MM.1S (cell line): ENCODE measurements around the gene ZNF483.

Experiments
- DNase-seq: peaks from one replicate; pipeline ENCODE4 v3.0.0-alpha.2; 2015
- H2AFZ ChIP-seq: fragments of 300-600 bp; sonication (generic); 2 replicates; pipeline ENCODE4 v1.6.0; 2016; ENCODE audit warnings: antibody characterized with exemption, low read length
- H3F3A ChIP-seq: fragments of 300-600 bp; sonication (generic); 2 replicates; pipeline ENCODE4 v1.6.1; 2016; ENCODE audit warnings: mild to moderate bottlenecking, antibody characterized with exemption, low read length, moderate library complexity, mixed read lengths; ENCODE audit not compliant: insufficient read depth
- H3K27ac ChIP-seq: fragments of 300-600 bp; sonication (generic); 2 replicates; pipeline ENCODE4 v1.5.1; 2016; ENCODE audit warnings: mild to moderate bottlenecking, low read length
- H3K27me3 ChIP-seq: fragments of 300-600 bp; sonication (generic); replicated peaks from 2 replicates; pipeline ENCODE4 v1.6.0; 2016; ENCODE audit warnings: low read length; ENCODE audit not compliant: insufficient read depth
- H3K36me3 ChIP-seq: fragments of 300-600 bp; sonication (generic); replicated peaks from 2 replicates; pipeline ENCODE4 v1.6.1; 2016; ENCODE audit warnings: mild to moderate bottlenecking, low read length, mixed read lengths; ENCODE audit not compliant: insufficient read depth
- H3K4me1 ChIP-seq: fragments of 300-600 bp; sonication (generic); 2 replicates; pipeline ENCODE4 v1.6.1; 2016; ENCODE audit warnings: low read length, mixed read lengths
- H3K4me2 ChIP-seq: fragments of 300-600 bp; sonication (generic); 2 replicates; pipeline ENCODE4 v1.6.0; 2016; ENCODE audit warnings: low read depth, low read length
- H3K4me3 ChIP-seq: fragments of 300-600 bp; sonication (generic); 2 replicates; pipeline ENCODE4 v1.5.1; 2016; ENCODE audit warnings: low read length, mixed read lengths
- H3K79me2 ChIP-seq: fragments of 300-600 bp; sonication (generic); 2 replicates; pipeline ENCODE4 v1.6.1; 2016; ENCODE audit warnings: mixed run types, low read length, mixed read lengths
- H3K9ac ChIP-seq: fragments of 300-600 bp; sonication (generic); 2 replicates; pipeline ENCODE4 v1.6.1; 2016; ENCODE audit warnings: low read length, mixed read lengths
- H3K9me2 ChIP-seq: fragments of 300-600 bp; sonication (generic); replicated peaks from 2 replicates; pipeline ENCODE4 v1.6.1; 2016; ENCODE audit warnings: mild to moderate bottlenecking, low read length, mixed read lengths; ENCODE audit not compliant: insufficient read depth
- H3K9me3 ChIP-seq: fragments of 300-600 bp; sonication (generic); replicated peaks from 2 replicates; pipeline ENCODE4 v1.6.1; 2016; ENCODE audit warnings: mild to moderate bottlenecking, low read length, mixed read lengths; ENCODE audit not compliant: insufficient read depth
- H4K20me1 ChIP-seq: fragments of 300-600 bp; sonication (generic); 2 replicates; pipeline ENCODE4 v1.6.1; 2016; ENCODE audit warnings: mild to moderate bottlenecking, low read length, moderate library complexity, mixed read lengths; ENCODE audit not compliant: insufficient read depth
- CTCF ChIP-seq: fragments of 300-600 bp; sonication (generic); IDR thresholded peaks from 2 replicates; pipeline ENCODE4 v1.5.1; 2016; ENCODE audit warnings: antibody characterized with exemption, low read length, mixed read lengths
- EZH2 ChIP-seq: fragments of 300-600 bp; sonication (generic); optimal IDR thresholded peaks from 2 replicates; pipeline ENCODE3; 2017; ENCODE audit warnings: low read depth, mild to moderate bottlenecking, antibody characterized with exemption, low read length, mixed read lengths
- EZH2phosphoT487 ChIP-seq: fragments of 300-600 bp; sonication (generic); IDR thresholded peaks from 2 replicates; pipeline ENCODE4 v1.6.1; 2018; ENCODE audit warnings: antibody characterized with exemption, low read length

Gene ZNF483

DNA sequence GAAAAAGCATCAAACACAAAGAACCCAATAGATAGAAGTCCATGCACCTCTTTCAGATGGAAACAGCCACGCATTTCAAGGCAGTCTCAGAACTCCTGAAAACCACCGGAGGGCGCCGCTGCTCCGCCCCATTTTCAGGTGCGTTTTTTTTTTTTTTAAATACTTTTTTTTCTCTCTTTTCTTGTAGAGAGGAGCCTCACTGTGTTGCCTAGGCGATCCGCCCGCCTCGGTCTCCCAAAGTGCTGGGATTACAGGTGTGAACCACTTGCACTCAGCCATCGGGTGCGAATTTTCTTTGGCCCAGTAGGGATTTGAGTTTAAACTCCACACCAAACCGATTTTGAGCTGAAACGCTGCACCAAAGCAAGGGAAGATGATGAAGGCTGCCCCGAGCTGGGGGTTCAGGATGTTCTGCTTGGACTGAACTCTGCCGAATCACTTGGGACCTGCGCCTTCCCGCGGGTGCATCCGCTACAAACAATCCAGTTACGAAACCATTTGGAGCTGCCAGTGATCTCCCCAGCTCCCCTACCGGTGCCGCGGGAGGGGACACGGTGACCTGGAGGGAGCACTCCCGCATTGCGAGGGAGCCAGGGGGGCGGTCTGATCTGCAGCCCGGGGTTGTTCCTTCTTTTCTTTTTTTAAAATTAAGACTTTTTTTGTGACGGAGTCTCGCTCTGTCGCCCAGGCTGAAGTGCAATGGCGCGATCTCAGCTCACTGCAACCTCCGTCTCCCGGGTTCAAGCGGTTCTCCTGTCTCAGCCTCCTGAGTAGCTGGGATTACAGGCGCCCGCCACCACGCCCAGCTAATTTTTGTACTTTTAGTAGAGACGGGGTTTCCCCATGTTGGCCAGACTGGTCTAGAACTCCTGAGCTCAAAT lies 73.1 kb downstream of the ZNF483 start:
- DNase-seq, result peak; percentile 62
- Histone ChIP-seq H3K4me1 (no peaks in the 10 kb centered on the region), H3K36me3 (no peaks in the 10 kb centered on the region), H2AFZ (peak overlapping the region; percentile 59), H3K9ac (peak overlapping the region; percentile 27; the same call in 1 of the 2 replicates), H3F3A (no peaks in the 10 kb centered on the region), H3K9me2 (no peaks in the 10 kb centered on the region), H3K79me2 (no peaks in the 10 kb centered on the region), H3K4me3 (peak overlapping the region; percentile 71), H3K27ac (no peak overlapping the region), H3K27me3 (peaks cover 11% of the 10 kb centered on the region), H3K9me3 (no peaks in the 10 kb centered on the region), H4K20me1 (no peaks in the 10 kb centered on the region), H3K4me2 (peak overlapping the region; percentile 85)
- TF ChIP-seq EZH2phosphoT487, result no peak
- peak; percentile 71 for TF ChIP-seq CTCF

DNA sequence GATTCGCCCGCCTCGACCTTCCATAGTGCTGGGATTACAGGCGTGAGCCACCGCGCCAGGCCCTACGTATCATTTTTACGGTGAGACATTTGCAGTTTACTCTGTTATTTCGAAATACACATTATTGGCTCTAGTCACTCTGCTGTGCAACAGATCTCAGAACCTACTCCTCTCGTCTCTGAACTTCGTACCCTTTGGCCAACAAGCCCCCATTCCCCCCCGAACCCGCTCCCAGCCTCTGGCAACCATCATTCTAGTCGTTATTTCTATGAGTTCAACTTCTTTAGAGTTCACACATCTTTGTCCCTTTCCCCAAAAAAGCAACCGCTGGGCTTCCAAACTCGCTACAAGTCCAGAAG lies 73.7 kb downstream of the ZNF483 start:
- TF ChIP-seq EZH2, result no peak
- TF ChIP-seq CTCF, result no peak
- TF ChIP-seq EZH2phosphoT487, result no peak
- Histone ChIP-seq H3K4me3 (no peak overlapping the region; the same call in 1 of the 2 replicates), H3K27me3 (peaks cover 11% of the 10 kb centered on the region), H3F3A (no peaks in the 10 kb centered on the region), H3K27ac (no peak overlapping the region), H3K9ac (no peak overlapping the region), H3K36me3 (no peaks in the 10 kb centered on the region), H4K20me1 (no peaks in the 10 kb centered on the region), H3K9me3 (no peaks in the 10 kb centered on the region), H3K4me1 (no peaks in the 10 kb centered on the region), H3K4me2 (peak overlapping the region; percentile 85; the same call in 1 of the 2 replicates), H3K9me2 (no peaks in the 10 kb centered on the region), H3K79me2 (no peaks in the 10 kb centered on the region), H2AFZ (0 out of 2 replicates have a peak overlapping the region, but pooled peaks have one; percentile 31)
- no peak for DNase-seq

DNA sequence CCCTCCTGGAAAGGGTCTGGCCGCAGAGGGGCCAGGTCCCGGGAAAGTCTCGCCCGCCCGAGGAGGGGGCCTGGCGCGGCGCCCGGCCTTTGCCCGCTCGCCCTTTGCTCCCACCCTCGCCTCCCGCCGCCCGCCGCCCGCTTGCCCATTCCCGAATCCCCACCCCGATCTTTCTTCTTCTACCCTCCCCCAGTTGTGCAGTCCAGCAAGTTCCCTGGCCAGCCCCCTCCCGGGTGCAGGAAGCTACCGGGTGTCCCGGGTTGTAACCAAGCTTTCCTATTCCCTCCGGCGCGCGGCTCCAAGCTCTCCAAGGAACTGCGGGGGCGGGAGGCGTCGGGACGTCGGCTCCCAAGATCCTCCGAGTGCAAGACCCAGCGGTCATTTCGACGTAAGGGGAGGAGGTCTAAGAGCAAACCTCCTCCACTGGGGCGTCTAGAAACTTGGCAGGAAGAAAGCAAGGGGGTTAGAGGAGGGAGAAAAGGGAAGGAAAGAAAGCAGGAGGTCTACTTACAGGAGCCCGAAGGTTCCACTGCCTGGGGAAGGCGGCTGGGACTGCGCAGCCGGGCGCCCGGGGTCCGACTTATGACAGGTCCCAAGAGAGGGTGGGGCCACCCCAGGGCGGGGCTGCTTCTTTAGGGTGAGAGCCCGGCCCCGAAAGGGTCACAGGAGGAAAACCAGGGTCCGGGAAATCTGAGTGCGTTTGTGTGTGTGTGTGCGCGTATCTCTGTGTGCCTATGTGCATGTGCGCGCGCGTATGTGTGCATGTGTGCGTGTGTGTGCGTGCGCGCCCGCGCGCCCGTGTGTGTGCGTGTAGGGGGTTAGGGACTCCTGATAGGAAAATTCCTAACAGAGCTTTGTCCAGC lies 74.3 kb downstream of the ZNF483 start, which contains the start of gene PTGR1:
Gene PTGR1, minus strand, starts transcription at position 556 of the 863 bp plus-strand sequence. CDS start 2,225 bp downstream, outside the sequence.
- H3K9ac ChIP-seq, result no peak within 1 kb of the TSS
- H3K4me3 ChIP-seq, result peak within 1 kb of the TSS; percentile 71; the same call in 1 of the 2 replicates
- H3K4me1 ChIP-seq, result no peaks in the 10 kb centered on the region
- H3K36me3 ChIP-seq, result no peaks in the 10 kb centered on the region
- no peaks in the 10 kb centered on the region for H3K9me2 ChIP-seq
- H3K9me3 ChIP-seq, result no peaks in the 10 kb centered on the region
- TF ChIP-seq EZH2phosphoT487, result no peak
- TF ChIP-seq EZH2, result no peak
- TF ChIP-seq CTCF, result no peak
- H3K4me2 ChIP-seq, result peak within 1 kb of the TSS; percentile 85; the same call in 1 of the 2 replicates
- DNase-seq, result no peak
- no peaks in the 10 kb centered on the region for H4K20me1 ChIP-seq
- peaks cover 11% of the 10 kb centered on the region for H3K27me3 ChIP-seq
- 0 out of 2 replicates have a peak within 1 kb of the TSS, but pooled peaks have one; percentile 31 for H2AFZ ChIP-seq
- H3K79me2 ChIP-seq, result no peaks in the 10 kb centered on the region
- no peaks in the 10 kb centered on the region for H3F3A ChIP-seq
- H3K27ac ChIP-seq, result no peak within 1 kb of the TSS
